H1 (cell line): Measurements from ENCODE around the gene MYOZ2.

Source experiments
- JUND ChIP-seq: IDR thresholded peaks from 2 replicates; pipeline ENCODE4 v1.6.1; 2011; ENCODE audit warnings: mild to moderate bottlenecking, improper control_type of control experiment, low read length
- POLR2A ChIP-seq, 2 experiments: IDR thresholded peaks; 1 replicate in 1 of 2; 2 replicates in 1 of 2; pipeline ENCODE4 v1.6.1; 2011; ENCODE audit warnings: low read depth in 2 of 2, low read length in 2 of 2, mild to moderate bottlenecking in 2 of 2; ENCODE audit errors: control extremely low read depth in 1 of 2
- SP1 ChIP-seq: IDR thresholded peaks from 2 replicates; pipeline ENCODE4 v1.6.1; 2011; ENCODE audit warnings: low read depth, low read length
- TF ChIP-seq, protein P1 (sequence below), 3 experiments: IDR thresholded peaks; 1 replicate in 2 of 3; 2 replicates in 1 of 3; pipeline versions ENCODE4 v1.5.1 to v1.6.1; 2011; ENCODE audit warnings: low read length in 3 of 3, mild to moderate bottlenecking in 3 of 3, inconsistent platforms in 2 of 3, low read depth in 1 of 3, moderate library complexity in 1 of 3; ENCODE audit not compliant: insufficient read depth in 1 of 3; ENCODE audit errors: control extremely low read depth in 1 of 3

GRCh38 chr4:119105605-119106004 lies 30.0 kb upstream of the MYOZ2 start:
- TF ChIP-seq POLR2A (IDR thresholded peaks at IDR 0.05; ENCODE audit: control extremely low read depth in 1 of 2, low read depth in 2 of 2, low read length in 2 of 2) (no peak), SP1 (no peak), JUND (no peak)
- TF ChIP-seq, protein P1, sequence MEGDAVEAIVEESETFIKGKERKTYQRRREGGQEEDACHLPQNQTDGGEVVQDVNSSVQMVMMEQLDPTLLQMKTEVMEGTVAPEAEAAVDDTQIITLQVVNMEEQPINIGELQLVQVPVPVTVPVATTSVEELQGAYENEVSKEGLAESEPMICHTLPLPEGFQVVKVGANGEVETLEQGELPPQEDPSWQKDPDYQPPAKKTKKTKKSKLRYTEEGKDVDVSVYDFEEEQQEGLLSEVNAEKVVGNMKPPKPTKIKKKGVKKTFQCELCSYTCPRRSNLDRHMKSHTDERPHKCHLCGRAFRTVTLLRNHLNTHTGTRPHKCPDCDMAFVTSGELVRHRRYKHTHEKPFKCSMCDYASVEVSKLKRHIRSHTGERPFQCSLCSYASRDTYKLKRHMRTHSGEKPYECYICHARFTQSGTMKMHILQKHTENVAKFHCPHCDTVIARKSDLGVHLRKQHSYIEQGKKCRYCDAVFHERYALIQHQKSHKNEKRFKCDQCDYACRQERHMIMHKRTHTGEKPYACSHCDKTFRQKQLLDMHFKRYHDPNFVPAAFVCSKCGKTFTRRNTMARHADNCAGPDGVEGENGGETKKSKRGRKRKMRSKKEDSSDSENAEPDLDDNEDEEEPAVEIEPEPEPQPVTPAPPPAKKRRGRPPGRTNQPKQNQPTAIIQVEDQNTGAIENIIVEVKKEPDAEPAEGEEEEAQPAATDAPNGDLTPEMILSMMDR (IDR thresholded peaks at IDR 0.05; ENCODE audit: control extremely low read depth in 1 of 3, insufficient read depth in 1 of 3, low read depth in 1 of 3, low read length in 3 of 3): no peak
